OCI-LY7 (cell line): ENCODE data around the gene LRCH3.

Source experiments
- CTCF ChIP-seq: fragments of 200-600 bp; sonication (generic); conservative IDR thresholded peaks from 2 replicates; pipeline ENCODE4 v1.5.1; 2014; ENCODE audit warnings: mild to moderate bottlenecking, antibody characterized with exemption, low read length, moderate library complexity, mixed read lengths
- EZH2phosphoT487 ChIP-seq: fragments of 200-600 bp; sonication (generic); IDR thresholded peaks from 2 replicates; pipeline ENCODE4 v1.6.1; 2018; ENCODE audit warnings: low read depth, borderline replicate concordance, mild to moderate bottlenecking, mixed run types, antibody characterized with exemption, low read length, moderate library complexity, mixed read lengths

- TF ChIP-seq CTCF (no peak), EZH2phosphoT487 (no peak)
These were observed 19.8 kb downstream of the LRCH3 start for GRCh38 chr3:197810901-197811300.
